Keratinocyte (primary cell): Measurements from ENCODE around the gene SMAD3. TPM values are rescaled to one million over a fixed set of nuclear protein-coding genes. Genes with fewer than 3 reads are reported as not detected.
A peak's percentile ranks its signal among the peaks of the same experiment; 100 is the strongest.

ENCODE experiments used
- DNase-seq: peaks from one replicate; pipeline ENCODE4 v3.0.0-alpha.2; 2011; ENCODE audit warnings: low read depth, missing footprints, low spot score
- FAIRE-seq: peaks from 2 replicates; lab custom pipeline; 2011; peaks lifted over from hg19 to GRCh38; lab: Jason Lieb, UNC
- H2AFZ ChIP-seq: 2 replicates; pipeline ENCODE4 v1.6.0; 2012; ENCODE audit warnings: low read length, control low read depth, inconsistent platforms; ENCODE audit not compliant: control insufficient read depth
- H3K27ac ChIP-seq: 2 replicates; pipeline ENCODE4 v1.5.1; 2011; ENCODE audit warnings: low read length; ENCODE audit not compliant: control insufficient read depth, insufficient read depth
- H3K27me3 ChIP-seq: 3 replicates; pipeline ENCODE4 v1.6.0; 2011; ENCODE audit warnings: low read length; ENCODE audit not compliant: control insufficient read depth, insufficient read depth; ENCODE audit errors: extremely low read depth
- H3K36me3 ChIP-seq, 2 experiments: 2 replicates in 1 of 2; 3 replicates in 1 of 2; pipeline ENCODE4 v1.5.1; 2011; ENCODE audit warnings: low read length in 2 of 2, mild to moderate bottlenecking in 1 of 2; ENCODE audit not compliant: control insufficient read depth in 2 of 2, insufficient read depth in 2 of 2; ENCODE audit errors: extremely low read depth in 1 of 2
- H3K4me1 ChIP-seq: 3 replicates; pipeline ENCODE4 v1.5.1; 2011; ENCODE audit warnings: low read length; ENCODE audit not compliant: control insufficient read depth, insufficient read depth; ENCODE audit errors: extremely low read depth
- H3K4me2 ChIP-seq: 3 replicates; pipeline ENCODE4 v1.6.0; 2011; ENCODE audit warnings: low read depth, low read length; ENCODE audit not compliant: control insufficient read depth, insufficient read depth; ENCODE audit errors: extremely low read depth
- H3K4me3 ChIP-seq, 3 experiments: fragments of 200-600 bp in 1 of 3; sonication (generic) in 1 of 3; 2 replicates in 2 of 3; 3 replicates in 1 of 3; pipeline ENCODE4 v1.5.1; 2011 to 2016; ENCODE audit warnings: low read length in 3 of 3, mild to moderate bottlenecking in 3 of 3, control low read depth in 2 of 3, inconsistent platforms in 1 of 3, low read depth in 1 of 3, mixed read lengths in 1 of 3, mixed run types in 1 of 3, moderate library complexity in 1 of 3; ENCODE audit not compliant: control insufficient read depth in 2 of 3, insufficient read depth in 2 of 3; ENCODE audit errors: extremely low read depth in 1 of 3
- H3K79me2 ChIP-seq: 2 replicates; pipeline ENCODE4 v1.6.0; 2012; ENCODE audit warnings: low read length; ENCODE audit not compliant: control insufficient read depth, insufficient read depth
- H3K9ac ChIP-seq: 3 replicates; pipeline ENCODE4 v1.6.0; 2011; ENCODE audit warnings: low read length; ENCODE audit not compliant: control insufficient read depth, insufficient read depth; ENCODE audit errors: extremely low read depth
- H3K9me1 ChIP-seq: 3 replicates; pipeline ENCODE4 v1.6.0; 2011; ENCODE audit warnings: low read length; ENCODE audit not compliant: control insufficient read depth, insufficient read depth; ENCODE audit errors: extremely low read depth
- H3K9me3 ChIP-seq: 2 replicates; pipeline ENCODE4 v1.5.1; 2012; ENCODE audit warnings: low read depth, low read length; ENCODE audit not compliant: control insufficient read depth
- H4K20me1 ChIP-seq: 3 replicates; pipeline ENCODE4 v1.6.0; 2011; ENCODE audit warnings: low read length; ENCODE audit not compliant: control insufficient read depth, insufficient read depth; ENCODE audit errors: extremely low read depth
- EZH2 ChIP-seq: IDR thresholded peaks from one replicate; pipeline ENCODE4 v1.6.1; 2012; ENCODE audit warnings: inconsistent platforms, mild to moderate bottlenecking, low read length, moderate library complexity
- dilution Hi-C: fragments of 300-500 bp; cut with MboI; formaldehyde crosslinking; loops from one replicate; pipeline ENCODE4 v1.7.0; 2020; ENCODE audit warnings: low sequenced_read_pairs; ENCODE audit not compliant: extremely low pct_ligation_motif_present
- polyA plus RNA-seq, 5 experiments: library from polyadenylated mRNA; depleted of rRNA in 3 of 5; stranded (reverse) in 3 of 5; stranded (forward) in 1 of 5; unstranded in 1 of 5; fragments of >200 nt; gene quantifications; 1 replicate in 1 of 5; 2 replicates in 3 of 5; 3 replicates in 1 of 5; pipeline versions ENCODE4 v1.2.1 to v1.2.3, GENCODE V29; 2011 to 2012; ENCODE audit warnings: missing spikeins in 2 of 5, low read depth in 1 of 5, low replicate concordance in 1 of 5
- TF ChIP-seq, protein P1 (sequence below), 3 experiments: IDR thresholded peaks in 1 of 3; conservative IDR thresholded peaks in 1 of 3; optimal IDR thresholded peaks in 1 of 3; 2 replicates in 2 of 3; 3 replicates in 1 of 3; pipeline versions ENCODE3 to v1.5.1; 2011; ENCODE audit warnings: low read length in 3 of 3, mild to moderate bottlenecking in 3 of 3, moderate library complexity in 2 of 3, control low read depth in 1 of 3, inconsistent platforms in 1 of 3; ENCODE audit not compliant: insufficient read depth in 2 of 3; ENCODE audit errors: extremely low read depth in 1 of 3

SMAD3 gene
- polyA plus RNA-seq, 1 donor (not counting 4 experiments of a cell fraction or from before 2014, with no cell fraction given): 33.7 TPM

DNA sequence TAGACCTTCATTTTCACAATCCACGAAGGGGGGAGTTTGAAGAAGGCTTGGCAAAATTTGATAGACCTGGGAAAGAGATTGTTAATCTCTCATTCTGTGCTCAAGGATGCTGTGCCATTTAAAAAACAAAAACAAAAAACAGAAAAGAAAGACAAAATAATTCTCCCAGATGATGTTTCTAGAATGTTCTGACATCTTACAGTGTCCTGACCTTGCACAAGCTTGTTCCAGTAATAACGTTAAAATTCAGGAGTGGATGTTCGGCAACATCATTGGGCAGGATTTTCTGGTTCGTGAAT is 79.9 kb downstream of the SMAD3 start:
- Histone ChIP-seq H4K20me1 (no peaks in the 10 kb centered on the region), H3K4me1 (peaks cover 87% of the 10 kb centered on the region), H2AFZ (no peak overlapping the region), H3K9me1 (peaks cover 6% of the 10 kb centered on the region), H3K79me2 (peaks cover 80% of the 10 kb centered on the region), H3K9me3 (no peaks in the 10 kb centered on the region), H3K27ac (peak overlapping the region; percentile 96), H3K9ac (no peak overlapping the region), H3K27me3 (no peaks in the 10 kb centered on the region), H3K4me2 (no peak overlapping the region), H3K4me3 (no peak overlapping the region), H3K36me3 (peaks cover 1 to 6% of the 10 kb centered on the region in 2 experiments)
- no peak for DNase-seq
- TF ChIP-seq, protein P1, sequence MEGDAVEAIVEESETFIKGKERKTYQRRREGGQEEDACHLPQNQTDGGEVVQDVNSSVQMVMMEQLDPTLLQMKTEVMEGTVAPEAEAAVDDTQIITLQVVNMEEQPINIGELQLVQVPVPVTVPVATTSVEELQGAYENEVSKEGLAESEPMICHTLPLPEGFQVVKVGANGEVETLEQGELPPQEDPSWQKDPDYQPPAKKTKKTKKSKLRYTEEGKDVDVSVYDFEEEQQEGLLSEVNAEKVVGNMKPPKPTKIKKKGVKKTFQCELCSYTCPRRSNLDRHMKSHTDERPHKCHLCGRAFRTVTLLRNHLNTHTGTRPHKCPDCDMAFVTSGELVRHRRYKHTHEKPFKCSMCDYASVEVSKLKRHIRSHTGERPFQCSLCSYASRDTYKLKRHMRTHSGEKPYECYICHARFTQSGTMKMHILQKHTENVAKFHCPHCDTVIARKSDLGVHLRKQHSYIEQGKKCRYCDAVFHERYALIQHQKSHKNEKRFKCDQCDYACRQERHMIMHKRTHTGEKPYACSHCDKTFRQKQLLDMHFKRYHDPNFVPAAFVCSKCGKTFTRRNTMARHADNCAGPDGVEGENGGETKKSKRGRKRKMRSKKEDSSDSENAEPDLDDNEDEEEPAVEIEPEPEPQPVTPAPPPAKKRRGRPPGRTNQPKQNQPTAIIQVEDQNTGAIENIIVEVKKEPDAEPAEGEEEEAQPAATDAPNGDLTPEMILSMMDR (optimal IDR thresholded peaks at IDR 0.05 in 1 of 3, IDR thresholded peaks at IDR 0.05 in 1 of 3, conservative IDR thresholded peaks at IDR 0.05 in 1 of 3; ENCODE audit: extremely low read depth in 1 of 3, insufficient read depth in 2 of 3, low read length in 3 of 3): no peak
- TF ChIP-seq EZH2: no peak
- FAIRE-seq: no peak
- dilution Hi-C loops: no loop called here

GRCh38 chr15:67145710-67146109 is 80.3 kb downstream of the SMAD3 start:
- FAIRE-seq (no peak), DNase-seq (no peak)
- Histone ChIP-seq H3K9me1 (peaks cover 6% of the 10 kb centered on the region), H3K27me3 (no peaks in the 10 kb centered on the region), H3K4me2 (no peak overlapping the region), H3K79me2 (peaks cover 75% of the 10 kb centered on the region), H3K36me3 (peaks cover 1 to 6% of the 10 kb centered on the region in 2 experiments), H2AFZ (no peak overlapping the region), H3K27ac (peak overlapping the region; percentile 96), H3K4me3 (no peak overlapping the region), H3K9ac (peak overlapping the region; percentile 9), H4K20me1 (no peaks in the 10 kb centered on the region), H3K9me3 (no peaks in the 10 kb centered on the region), H3K4me1 (peaks cover 87% of the 10 kb centered on the region)
- TF ChIP-seq, protein P1 (optimal IDR thresholded peaks at IDR 0.05 in 1 of 3, IDR thresholded peaks at IDR 0.05 in 1 of 3, conservative IDR thresholded peaks at IDR 0.05 in 1 of 3; ENCODE audit: extremely low read depth in 1 of 3, insufficient read depth in 2 of 3, low read length in 3 of 3): no peak
- no peak for TF ChIP-seq EZH2
- dilution Hi-C loops: no loop called here
